GM12864 (cell line): ENCODE results near the gene RBM25.
"Not testable (repeated sequence)": the region's sequence is repeated elsewhere in the genome, so short reads cannot be mapped to it uniquely, and the experiment has no call there.

Source experiments
- DNase-seq: peaks from one replicate; pipeline ENCODE4 v3.0.0-alpha.2; 2011; ENCODE audit warnings: low read depth
- H3K4me3 ChIP-seq: 2 replicates; pipeline ENCODE4 v1.5.1; 2011; ENCODE audit warnings: mild to moderate bottlenecking, low read depth, low read length, control low read depth
- TF ChIP-seq, protein P1 (sequence below): IDR thresholded peaks from 2 replicates; pipeline ENCODE4 v1.5.1; 2011; ENCODE audit warnings: low read depth, mild to moderate bottlenecking, moderate library complexity, low read length, control low read depth, inconsistent platforms; ENCODE audit errors: missing control alignments

The RBM25 gene

DNA sequence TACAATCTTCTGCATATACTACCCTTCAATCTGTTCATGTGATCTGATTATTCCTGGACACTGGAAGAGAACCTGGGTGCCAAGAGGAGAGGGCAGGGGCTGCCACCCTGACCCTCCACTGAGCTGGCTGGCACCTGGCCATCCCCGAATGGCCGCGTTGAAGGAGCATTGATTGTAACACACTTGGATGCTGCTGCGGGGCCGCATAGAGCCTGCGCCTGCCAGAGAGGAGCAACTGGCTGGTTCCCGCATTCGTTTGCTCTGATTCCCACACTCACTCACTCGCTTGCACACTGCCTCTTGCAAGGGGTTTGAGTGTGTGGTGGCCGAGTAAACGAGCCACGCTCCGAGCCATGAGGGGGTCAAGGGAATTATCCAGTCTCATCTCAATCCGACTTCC, 110.4 kb downstream of the RBM25 start:
- DNase-seq, result no peak
- no peak overlapping the region for H3K4me3 ChIP-seq
- TF ChIP-seq, protein P1, sequence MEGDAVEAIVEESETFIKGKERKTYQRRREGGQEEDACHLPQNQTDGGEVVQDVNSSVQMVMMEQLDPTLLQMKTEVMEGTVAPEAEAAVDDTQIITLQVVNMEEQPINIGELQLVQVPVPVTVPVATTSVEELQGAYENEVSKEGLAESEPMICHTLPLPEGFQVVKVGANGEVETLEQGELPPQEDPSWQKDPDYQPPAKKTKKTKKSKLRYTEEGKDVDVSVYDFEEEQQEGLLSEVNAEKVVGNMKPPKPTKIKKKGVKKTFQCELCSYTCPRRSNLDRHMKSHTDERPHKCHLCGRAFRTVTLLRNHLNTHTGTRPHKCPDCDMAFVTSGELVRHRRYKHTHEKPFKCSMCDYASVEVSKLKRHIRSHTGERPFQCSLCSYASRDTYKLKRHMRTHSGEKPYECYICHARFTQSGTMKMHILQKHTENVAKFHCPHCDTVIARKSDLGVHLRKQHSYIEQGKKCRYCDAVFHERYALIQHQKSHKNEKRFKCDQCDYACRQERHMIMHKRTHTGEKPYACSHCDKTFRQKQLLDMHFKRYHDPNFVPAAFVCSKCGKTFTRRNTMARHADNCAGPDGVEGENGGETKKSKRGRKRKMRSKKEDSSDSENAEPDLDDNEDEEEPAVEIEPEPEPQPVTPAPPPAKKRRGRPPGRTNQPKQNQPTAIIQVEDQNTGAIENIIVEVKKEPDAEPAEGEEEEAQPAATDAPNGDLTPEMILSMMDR, result no peak

DNA sequence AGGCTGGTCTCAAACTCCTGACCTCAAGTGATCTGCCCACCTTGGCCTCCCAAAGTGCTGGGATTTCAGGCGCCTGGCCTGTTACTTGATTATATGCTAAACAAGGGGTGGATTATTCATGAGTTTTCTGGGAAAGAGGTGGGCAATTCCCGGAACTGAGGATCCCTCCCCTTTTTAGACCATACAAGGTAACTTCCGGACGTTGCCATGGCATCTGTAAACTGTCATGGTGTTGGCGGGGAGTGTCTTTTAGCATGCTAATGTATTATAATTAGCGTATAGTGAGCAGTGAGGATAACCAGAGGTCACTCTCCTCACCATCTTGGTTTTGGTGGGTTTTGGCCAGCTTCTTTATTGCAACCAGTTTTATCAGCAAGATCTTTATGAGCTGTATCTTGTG, 111.5 kb downstream of the RBM25 start:
- not testable (repeated sequence) for DNase-seq, H3K4me3 ChIP-seq

DNA sequence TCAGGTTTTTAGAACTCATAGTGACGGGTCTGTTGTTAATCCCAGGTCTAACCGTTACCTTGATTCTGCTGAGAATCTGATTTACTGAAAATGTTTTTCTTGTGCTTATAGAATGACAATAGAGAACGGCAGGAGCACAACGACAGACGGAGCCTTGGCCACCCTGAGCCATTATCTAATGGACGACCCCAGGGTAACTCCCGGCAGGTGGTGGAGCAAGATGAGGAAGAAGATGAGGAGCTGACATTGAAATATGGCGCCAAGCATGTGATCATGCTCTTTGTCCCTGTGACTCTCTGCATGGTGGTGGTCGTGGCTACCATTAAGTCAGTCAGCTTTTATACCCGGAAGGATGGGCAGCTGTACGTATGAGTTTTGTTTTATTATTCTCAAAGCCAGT, 112.4 kb downstream of the RBM25 start:
- TF ChIP-seq, protein P1, result no peak
- no peak for DNase-seq
- H3K4me3 ChIP-seq, result no peak overlapping the region

DNA sequence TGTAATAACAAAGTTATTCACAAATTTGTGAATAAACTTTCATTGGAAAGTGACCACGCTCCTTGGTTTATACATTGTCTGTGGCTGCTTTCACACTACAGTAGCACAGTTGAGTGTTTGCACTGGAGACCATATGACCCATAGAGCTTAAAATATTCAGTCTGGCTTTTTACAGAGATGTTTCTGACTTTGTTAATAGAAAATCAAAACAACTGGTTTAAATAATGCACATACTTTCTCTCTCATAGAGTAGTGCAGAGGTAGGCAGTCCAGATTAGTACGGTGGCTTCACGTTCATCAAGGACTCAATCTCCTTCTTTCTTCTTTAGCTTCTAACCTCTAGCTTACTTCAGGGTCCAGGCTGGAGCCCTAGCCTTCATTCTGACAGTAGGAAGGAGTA, 114.2 kb downstream of the RBM25 start:
- TF ChIP-seq, protein P1, result no peak
- no peak overlapping the region for H3K4me3 ChIP-seq
- no peak for DNase-seq

DNA sequence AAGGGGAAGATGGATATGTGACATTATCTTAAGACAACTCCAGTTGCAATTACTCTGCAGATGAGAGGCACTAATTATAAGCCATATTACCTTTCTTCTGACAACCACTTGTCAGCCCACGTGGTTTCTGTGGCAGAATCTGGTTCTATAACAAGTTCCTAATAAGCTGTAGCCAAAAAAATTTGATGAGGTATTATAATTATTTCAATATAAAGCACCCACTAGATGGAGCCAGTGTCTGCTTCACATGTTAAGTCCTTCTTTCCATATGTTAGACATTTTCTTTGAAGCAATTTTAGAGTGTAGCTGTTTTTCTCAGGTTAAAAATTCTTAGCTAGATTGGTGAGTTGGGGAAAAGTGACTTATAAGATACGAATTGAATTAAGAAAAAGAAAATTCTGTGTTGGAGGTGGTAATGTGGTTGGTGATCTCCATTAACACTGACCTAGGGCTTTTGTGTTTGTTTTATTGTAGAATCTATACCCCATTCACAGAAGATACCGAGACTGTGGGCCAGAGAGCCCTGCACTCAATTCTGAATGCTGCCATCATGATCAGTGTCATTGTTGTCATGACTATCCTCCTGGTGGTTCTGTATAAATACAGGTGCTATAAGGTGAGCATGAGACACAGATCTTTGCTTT, 114.9 kb downstream of the RBM25 start:
- peak; percentile 18 for DNase-seq
- TF ChIP-seq, protein P1, result peak; percentile 35
- H3K4me3 ChIP-seq, result no peak overlapping the region
